A673 (cell line): ENCODE results near the gene STAG1. TPM values are rescaled to one million over a fixed set of nuclear protein-coding genes. Genes with fewer than 3 reads are reported as not detected.

ENCODE experiments used
- BruUV-seq: library from RNA; stranded (reverse); fragments of 400-500 nt; replicated peaks from 2 replicates; lab custom pipeline; 2021; lab: Mats Ljungman, UMichigan
- CTCF ChIA-PET: fragments of 300-600 bp; sonication (Branson Sonifier 250); formaldehyde crosslinking; loops from one replicate; lab custom pipeline; 2022; ENCODE audit warnings: antibody characterized with exemption; lab: Charles Lee
- POLR2A ChIA-PET: fragments of 300-600 bp; sonication (Branson Sonifier 250); formaldehyde crosslinking; loops from one replicate; lab custom pipeline; 2022; ENCODE audit warnings: antibody characterized with exemption; ENCODE audit not compliant: low non-redundant PET; lab: Charles Lee
- DNase-seq: peaks from one replicate; pipeline ENCODE4 v3.0.0-alpha.2; 2015; ENCODE audit warnings: low spot score
- H3K27ac ChIP-seq: fragments of 200-600 bp; sonication (generic); 2 replicates; pipeline ENCODE4 v1.5.1; 2016; ENCODE audit warnings: mixed run types, low read depth, mild to moderate bottlenecking, mixed read lengths, antibody characterized with exemption, low read length; ENCODE audit not compliant: poor library complexity, severe bottlenecking
- H3K27me3 ChIP-seq: fragments of 200-600 bp; sonication (generic); replicated peaks from 2 replicates; pipeline ENCODE4 v1.6.1; 2017; ENCODE audit warnings: mixed run types, low read depth, mild to moderate bottlenecking, mixed read lengths, antibody characterized with exemption, low read length; ENCODE audit not compliant: insufficient read depth, poor library complexity
- H3K36me3 ChIP-seq: fragments of 200-600 bp; sonication (generic); 2 replicates; pipeline ENCODE4 v1.6.1; 2016; ENCODE audit warnings: mixed run types, mild to moderate bottlenecking, mixed read lengths, antibody characterized with exemption, low read length; ENCODE audit not compliant: insufficient read depth, poor library complexity, severe bottlenecking
- H3K4me1 ChIP-seq: fragments of 200-600 bp; sonication (generic); 2 replicates; pipeline ENCODE4 v1.6.1; 2017; ENCODE audit warnings: mixed run types, mild to moderate bottlenecking, mixed read lengths, antibody characterized with exemption, low read length; ENCODE audit not compliant: insufficient read depth, poor library complexity, severe bottlenecking
- H3K4me3 ChIP-seq: fragments of 200-600 bp; sonication (generic); 2 replicates; pipeline ENCODE4 v1.5.1; 2016; ENCODE audit warnings: low read depth, mixed run types, mild to moderate bottlenecking, mixed read lengths, low read length; ENCODE audit not compliant: poor library complexity, severe bottlenecking
- H3K9me3 ChIP-seq: fragments of 200-600 bp; sonication (generic); 2 replicates; pipeline ENCODE4 v1.6.1; 2016; ENCODE audit warnings: mixed run types, low read depth, mild to moderate bottlenecking, mixed read lengths, antibody characterized with exemption, low read length; ENCODE audit not compliant: poor library complexity, severe bottlenecking
- CTCF ChIP-seq: fragments of 300-800, 200-600 bp; sonication (generic); conservative IDR thresholded peaks from 2 replicates; pipeline ENCODE4 v1.5.1; 2017; ENCODE audit warnings: low read depth, mild to moderate bottlenecking, antibody characterized with exemption, low read length, moderate library complexity, mixed read lengths
- EZH2 ChIP-seq: fragments of 200-600 bp; sonication (generic); IDR thresholded peaks from 2 replicates; pipeline ENCODE4 v1.6.1; 2017; ENCODE audit warnings: borderline replicate concordance, low read depth, mild to moderate bottlenecking, mixed read lengths, antibody characterized with exemption, low read length; ENCODE audit not compliant: poor library complexity, severe bottlenecking
- intact Hi-C: fragments of 100-400 bp; cut with micrococcal nuclease; formaldehyde crosslinking; loops from one replicate; pipeline ENCODE4 v1.10.0; 2022; ENCODE audit not compliant: unreplicated experiment
- total RNA-seq: library from RNA; stranded (reverse); gene quantifications from 2 replicates; pipeline ENCODE4 v1.2.3, GENCODE V29; 2021

Gene STAG1
- total RNA-seq, 1 experiment from 2014 or later, result 47.4 TPM

- Histone ChIP-seq H3K9me3 (no peaks in the 10 kb centered on the region), H3K4me1 (no peaks in the 10 kb centered on the region), H3K4me3 (no peak overlapping the region), H3K27ac (no peak overlapping the region), H3K27me3 (no peaks in the 10 kb centered on the region), H3K36me3 (peaks cover 38% of the 10 kb centered on the region)
- intact Hi-C loops, result no loop called here
- no peak for DNase-seq
- ChIA-PET CTCF (interaction anchor here (0.5 kb wide), 1 partner anchor 222 kb away, joined by 3 read pairs; no protein-coding TSS in a partner anchor), POLR2A (no interaction called here)
- BruUV-seq, result no TSS peak
- TF ChIP-seq EZH2 (no peak), CTCF (no peak)
Measured at GRCh38 chr3:136297826-136298225, 454.4 kb downstream of the STAG1 start.

- no peaks in the 10 kb centered on the region for H3K4me1 ChIP-seq
- TF ChIP-seq EZH2, result no peak
- no peak for TF ChIP-seq CTCF
- no peak for DNase-seq
- H3K4me3 ChIP-seq, result no peak overlapping the region
- no peaks in the 10 kb centered on the region for H3K9me3 ChIP-seq
- CTCF ChIA-PET, result no interaction called here
- peaks cover 46% of the 10 kb centered on the region for H3K36me3 ChIP-seq
- intact Hi-C loops, result no loop called here
- H3K27ac ChIP-seq, result no peak overlapping the region
- POLR2A ChIA-PET, result no interaction called here
- no TSS peak for BruUV-seq
- no peaks in the 10 kb centered on the region for H3K27me3 ChIP-seq
Measured at GRCh38 chr3:136296960-136297359, 455.2 kb downstream of the STAG1 start.

- no TSS peak for BruUV-seq
- Histone ChIP-seq H3K9me3 (no peaks in the 10 kb centered on the region), H3K27ac (no peak overlapping the region), H3K36me3 (peaks cover 43% of the 10 kb centered on the region), H3K4me1 (no peaks in the 10 kb centered on the region), H3K4me3 (no peak overlapping the region), H3K27me3 (no peaks in the 10 kb centered on the region)
- TF ChIP-seq CTCF (no peak), EZH2 (no peak)
- no peak for DNase-seq
- intact Hi-C loops, result no loop called here
- CTCF ChIA-PET, result no interaction called here
- POLR2A ChIA-PET, result no interaction called here
Measured at GRCh38 chr3:136294176-136294575, 458.0 kb downstream of the STAG1 start.
